HL-60/S4 treated with retinoic acid at 250 ng/mL for 4 days and 3 days (cell line): Measurements from ENCODE around the gene SDK1.
"Not testable (repeated sequence)": the region's sequence is repeated elsewhere in the genome, so short reads cannot be mapped to it uniquely, and the experiment has no call there.

ENCODE experiments used
- in situ Hi-C: fragments of 300-500 bp; cut with MboI; formaldehyde crosslinking; loops from 2 replicates; pipeline ENCODE4 v1.7.0; 2022; ENCODE audit warnings: low sequenced_read_pairs

SDK1 gene

DNA sequence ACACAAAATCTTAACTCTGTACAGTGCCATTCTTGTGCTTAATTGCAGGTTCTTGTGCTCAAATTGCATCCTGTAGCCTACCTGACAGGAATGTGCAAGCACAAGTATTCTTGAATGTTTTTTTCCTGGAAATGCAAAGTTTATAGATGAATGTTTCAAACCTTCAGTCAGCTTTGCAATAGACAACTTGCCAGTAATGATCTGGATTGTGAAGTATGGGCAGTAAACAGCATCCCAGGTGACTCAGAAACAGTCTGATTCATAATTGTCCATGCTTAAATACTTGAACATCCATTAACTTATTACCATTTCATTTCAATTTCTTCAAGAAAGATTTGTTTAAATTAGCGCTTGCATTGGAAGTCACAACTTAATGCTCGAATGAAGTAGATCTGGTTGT lies 347.2 kb downstream of the SDK1 start:
- in situ Hi-C loops, result no loop called here

GRCh38 chr7:3649250-3649649 lies 348.2 kb downstream of the SDK1 start:
- in situ Hi-C loops, result no loop called here

GRCh38 chr7:3649678-3650440 lies 348.8 kb downstream of the SDK1 start:
- in situ Hi-C loops, result no loop called here

DNA sequence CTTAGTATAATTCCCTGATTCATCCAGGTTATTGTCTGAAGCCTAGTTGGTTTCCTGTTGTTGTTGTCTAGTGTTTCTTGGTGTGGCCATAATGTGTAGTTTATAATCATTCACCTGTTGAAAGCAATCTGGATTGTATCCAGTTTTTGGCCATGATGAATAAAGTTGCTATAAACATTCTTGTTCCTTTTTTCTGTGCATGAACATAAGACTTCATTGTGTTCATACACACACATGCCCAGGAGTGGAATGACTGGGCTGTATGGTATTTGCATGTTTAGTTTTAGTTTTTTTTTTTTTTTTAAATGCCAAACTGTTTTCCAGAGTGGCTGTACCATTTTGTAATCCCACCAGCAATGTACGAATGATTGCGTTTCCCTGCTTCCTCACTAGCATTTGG lies 349.8 kb downstream of the SDK1 start:
- in situ Hi-C loops, result no loop called here

DNA sequence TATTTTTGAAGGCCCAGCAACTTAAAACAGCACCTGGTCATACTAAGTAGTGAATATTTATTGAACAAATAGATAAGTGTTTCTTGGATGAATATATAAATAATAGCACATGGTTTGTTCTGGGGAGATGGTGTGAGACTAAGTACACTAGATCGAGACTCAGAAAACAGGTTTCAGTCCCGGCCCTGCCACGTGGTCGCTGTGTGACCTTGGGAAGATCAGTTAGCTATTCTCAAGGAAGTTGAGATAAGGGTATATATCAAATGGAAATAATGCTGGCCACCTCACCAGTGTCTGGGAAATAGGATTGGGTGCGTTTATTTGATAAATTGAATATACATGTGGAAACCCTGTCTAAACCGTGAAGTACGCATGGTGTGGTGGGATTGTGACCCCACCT lies 354.6 kb downstream of the SDK1 start:
- in situ Hi-C loops, result no loop called here

- in situ Hi-C loops, result no loop called here
Observed at GRCh38 chr7:3657206-3657605, 356.2 kb downstream of the SDK1 start.

GRCh38 chr7:3668743-3669142 lies 367.7 kb downstream of the SDK1 start:
- in situ Hi-C loops, result no loop called here

DNA sequence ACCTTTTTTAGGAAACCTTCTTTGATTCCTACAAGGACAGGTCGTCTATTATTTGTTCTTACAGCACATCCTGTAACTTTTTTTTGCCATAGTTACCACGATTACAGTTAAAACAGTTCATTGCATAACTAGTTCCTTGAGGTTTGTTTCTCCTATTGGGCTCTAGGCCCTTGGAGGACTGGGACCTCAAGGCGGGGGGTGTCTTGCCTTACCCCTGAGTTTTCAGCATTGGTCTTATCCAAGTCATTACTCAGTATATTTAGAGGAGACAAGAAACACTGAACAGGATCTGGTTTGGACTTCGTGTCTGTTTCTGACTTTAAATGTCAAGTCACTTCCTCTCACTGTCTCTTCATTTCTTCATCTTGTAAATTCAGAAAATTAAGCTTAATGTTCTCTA lies 369.8 kb downstream of the SDK1 start:
- in situ Hi-C loops, result no loop called here

DNA sequence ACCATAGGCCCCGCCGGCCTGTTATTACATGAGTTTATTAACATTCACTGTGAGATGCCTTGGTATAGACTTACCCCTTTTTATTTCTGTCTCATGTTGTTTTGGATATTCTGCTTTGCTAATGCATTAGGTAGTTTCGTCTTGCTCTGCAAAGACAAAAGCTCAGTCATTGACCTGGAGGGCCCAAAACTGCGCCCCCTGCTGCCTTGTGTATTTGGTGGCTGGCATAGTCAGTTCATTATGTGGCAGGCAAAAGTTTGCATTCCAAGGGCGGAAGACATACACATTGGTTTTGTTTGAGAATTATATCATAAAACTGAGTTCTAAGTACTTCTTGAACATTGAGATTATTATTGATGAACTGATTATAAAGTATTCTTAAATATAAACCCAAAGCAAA lies 372.5 kb downstream of the SDK1 start:
- in situ Hi-C loops, result no loop called here

GRCh38 chr7:3678314-3678810 lies 377.3 kb downstream of the SDK1 start:
- in situ Hi-C loops, result no loop called here

GRCh38 chr7:3682028-3682710 lies 381.1 kb downstream of the SDK1 start:
- in situ Hi-C loops, result no loop called here

GRCh38 chr7:3683546-3684539 lies 382.8 kb downstream of the SDK1 start:
- in situ Hi-C loops, result no loop called here

DNA sequence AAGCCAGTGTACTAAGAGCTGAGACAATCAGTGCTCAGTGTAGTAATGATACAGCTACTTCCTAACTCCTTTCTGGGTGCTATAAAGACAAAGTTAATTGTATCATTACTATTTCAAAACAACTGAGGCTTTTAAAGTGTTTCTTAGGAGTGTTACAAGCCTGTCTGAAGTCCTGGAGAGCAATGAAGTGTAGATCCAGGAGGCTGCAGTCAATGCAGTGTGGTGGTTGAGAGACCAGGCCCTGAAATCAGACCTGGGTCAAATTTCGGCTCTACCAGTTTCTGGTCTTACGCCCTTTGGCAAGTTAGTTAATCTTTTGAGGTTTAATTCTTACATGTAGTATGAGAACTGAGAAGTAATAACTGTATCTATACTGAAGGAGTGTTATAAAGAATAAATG lies 387.0 kb downstream of the SDK1 start:
- in situ Hi-C loops, result no loop called here

GRCh38 chr7:3688842-3689241 lies 387.8 kb downstream of the SDK1 start:
- in situ Hi-C loops, result no loop called here

GRCh38 chr7:3691478-3692158 lies 390.6 kb downstream of the SDK1 start:
- in situ Hi-C loops, result no loop called here

GRCh38 chr7:3695602-3696001 lies 394.6 kb downstream of the SDK1 start:
- in situ Hi-C loops, result no loop called here

- in situ Hi-C loops, result no loop called here
Observed at GRCh38 chr7:3696113-3696512, 395.1 kb downstream of the SDK1 start.

- in situ Hi-C loops, result no loop called here
Observed at GRCh38 chr7:3697472-3697871, 396.4 kb downstream of the SDK1 start.

DNA sequence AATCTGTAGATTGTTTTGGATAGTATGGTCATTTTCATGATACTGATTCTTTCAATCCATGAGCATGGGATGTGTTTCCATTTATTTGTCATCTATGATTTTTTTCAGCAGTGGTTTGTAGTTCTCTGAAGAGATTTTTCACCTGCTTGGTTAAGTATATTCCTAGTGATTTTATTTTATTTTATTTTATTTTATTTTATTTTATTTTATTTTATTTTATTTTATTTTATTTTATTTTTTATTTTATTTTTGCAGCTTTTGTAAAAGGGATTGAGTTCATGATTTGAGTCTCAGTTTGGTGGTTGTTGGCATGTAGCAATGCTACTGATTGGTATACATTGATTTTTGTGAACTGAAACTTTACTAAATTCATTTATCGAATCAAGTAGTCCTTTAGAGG lies 404.2 kb downstream of the SDK1 start:
- in situ Hi-C loops, result no loop called here

GRCh38 chr7:3706091-3706490 lies 405.0 kb downstream of the SDK1 start:
- in situ Hi-C loops, result not testable (repeated sequence)

DNA sequence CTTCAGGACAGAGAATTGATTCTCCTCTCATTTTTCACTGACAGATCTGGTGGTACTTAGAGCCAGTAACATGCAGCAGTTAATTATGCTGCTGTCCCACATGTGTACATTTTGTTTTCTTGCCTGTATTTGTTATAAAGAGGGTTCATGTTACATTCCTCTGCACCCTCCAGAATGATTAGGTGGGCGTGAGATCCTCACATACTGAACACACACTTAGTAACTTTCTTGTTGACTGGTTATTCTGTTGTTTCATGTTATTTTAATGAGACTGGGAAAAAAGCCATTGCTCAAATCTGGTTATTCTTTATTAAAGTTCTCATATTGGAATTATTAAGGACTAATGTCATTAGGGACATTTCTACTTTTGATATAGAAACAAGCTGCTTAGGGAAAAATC lies 409.1 kb downstream of the SDK1 start:
- in situ Hi-C loops, result no loop called here
